Measurements from ENCODE around the gene FAM81A.

- TF ChIP-seq POLR2A (IDR thresholded peaks at IDR 0.05) = no peak
- no peak for TF ChIP-seq CTCF (IDR thresholded peaks at IDR 0.05)
These were observed 83.5 kb downstream of the FAM81A start for GRCh38 chr15:59521443-59521842.
